C1 segment of cervical spinal cord (tissue), 14 donors: ENCODE results near the gene P4HA3.

Experiments
- DNase-seq, 14 donors: peaks; one replicate each; lab custom pipeline; 2025; lab: John Stamatoyannopoulos, UW

The P4HA3 gene

GRCh38 chr11:74267014-74267413 is 44.4 kb downstream of the P4HA3 start:
- DNase-seq: no peak

GRCh38 chr11:74265256-74265655 is 46.2 kb downstream of the P4HA3 start:
- no peak for DNase-seq

GRCh38 chr11:74262725-74263124 is 48.7 kb downstream of the P4HA3 start:
- no peak for DNase-seq

- DNase-seq: peak in 5 of 14 donors; percentile 5 to 23 (median 9)
Measured at GRCh38 chr11:74257959-74258553, 53.4 kb downstream of the P4HA3 start.

- DNase-seq: no peak
Measured at GRCh38 chr11:74256378-74257133, 54.9 kb downstream of the P4HA3 start.

- peak in 5 of 14 donors; percentile 6 to 43 (median 18) for DNase-seq
Measured at GRCh38 chr11:74255741-74256375, 55.6 kb downstream of the P4HA3 start.

GRCh38 chr11:74253361-74253760 is 58.1 kb downstream of the P4HA3 start:
- no peak for DNase-seq

- DNase-seq: no peak
Measured at GRCh38 chr11:74249496-74249895, 61.9 kb downstream of the P4HA3 start.

GRCh38 chr11:74248469-74248868 is 63.0 kb downstream of the P4HA3 start:
- no peak for DNase-seq

GRCh38 chr11:74238243-74238642 is 73.2 kb downstream of the P4HA3 start:
- DNase-seq: no peak

- no peak for DNase-seq
Measured at GRCh38 chr11:74237541-74237940, 73.9 kb downstream of the P4HA3 start.

GRCh38 chr11:74235121-74235520 is 76.3 kb downstream of the P4HA3 start:
- DNase-seq: no peak

GRCh38 chr11:74233683-74234082 is 77.8 kb downstream of the P4HA3 start:
- DNase-seq: no peak

- no peak for DNase-seq
Measured at GRCh38 chr11:74232311-74232950, 79.0 kb downstream of the P4HA3 start.

GRCh38 chr11:74226907-74227306 is 84.5 kb downstream of the P4HA3 start:
- no peak for DNase-seq

GRCh38 chr11:74225565-74225964 is 85.9 kb downstream of the P4HA3 start:
- DNase-seq: no peak

GRCh38 chr11:74221816-74222215 is 89.6 kb downstream of the P4HA3 start:
- DNase-seq: no peak

- no peak for DNase-seq
Measured at GRCh38 chr11:74220376-74220775, 91.1 kb downstream of the P4HA3 start.
